Fibroblast of upper back skin (primary cell): ENCODE data around the gene DNAH9.
A peak's percentile ranks its signal among the peaks of the same experiment; 100 is the strongest.

Source experiments
- DNase-seq: peaks from one replicate; pipeline ENCODE4 v3.0.0-alpha.2; 2013

The DNAH9 gene

GRCh38 chr17:11612956-11613355 lies 14.7 kb downstream of the DNAH9 start:
- DNase-seq, result no peak

- no peak for DNase-seq
These were observed 20.7 kb downstream of the DNAH9 start for GRCh38 chr17:11618861-11619566.

GRCh38 chr17:11622492-11622891 lies 24.2 kb downstream of the DNAH9 start:
- DNase-seq, result no peak

- no peak for DNase-seq
These were observed 26.7 kb downstream of the DNAH9 start for GRCh38 chr17:11624976-11625375.

- no peak for DNase-seq
These were observed 27.6 kb downstream of the DNAH9 start for GRCh38 chr17:11625878-11626277.

GRCh38 chr17:11627301-11627940 lies 29.2 kb downstream of the DNAH9 start:
- no peak for DNase-seq

- DNase-seq, result no peak
These were observed 30.1 kb downstream of the DNAH9 start for GRCh38 chr17:11628374-11628773.

GRCh38 chr17:11628831-11629230 lies 30.6 kb downstream of the DNAH9 start:
- no peak for DNase-seq

GRCh38 chr17:11636771-11637170 lies 38.5 kb downstream of the DNAH9 start:
- no peak for DNase-seq

- DNase-seq, result no peak
These were observed 39.5 kb downstream of the DNAH9 start for GRCh38 chr17:11637796-11638195.

GRCh38 chr17:11638700-11639265 lies 40.5 kb downstream of the DNAH9 start:
- DNase-seq, result no peak

- no peak for DNase-seq
These were observed 41.6 kb downstream of the DNAH9 start for GRCh38 chr17:11639736-11640462.

GRCh38 chr17:11640463-11640814 lies 42.2 kb downstream of the DNAH9 start:
- no peak for DNase-seq

- DNase-seq, result no peak
These were observed 43.4 kb downstream of the DNAH9 start for GRCh38 chr17:11641521-11642275.

GRCh38 chr17:11642655-11643054 lies 44.4 kb downstream of the DNAH9 start:
- no peak for DNase-seq

- no peak for DNase-seq
These were observed 45.6 kb downstream of the DNAH9 start for GRCh38 chr17:11643851-11644250.

GRCh38 chr17:11644265-11645212 lies 46.3 kb downstream of the DNAH9 start:
- peak; percentile 45 for DNase-seq

GRCh38 chr17:11645426-11645825 lies 47.2 kb downstream of the DNAH9 start:
- DNase-seq, result no peak

GRCh38 chr17:11651089-11651488 lies 52.8 kb downstream of the DNAH9 start:
- DNase-seq, result no peak

- DNase-seq, result no peak
These were observed 70.3 kb downstream of the DNAH9 start for GRCh38 chr17:11668618-11669017.

GRCh38 chr17:11671126-11671525 lies 72.9 kb downstream of the DNAH9 start:
- no peak for DNase-seq

- DNase-seq, result no peak
These were observed 84.4 kb downstream of the DNAH9 start for GRCh38 chr17:11682646-11683045.
